ENCODE data around the gene ARMC9. TPM values are rescaled to one million over a fixed set of nuclear protein-coding genes. Genes with fewer than 3 reads are reported as not detected.

ARMC9 gene
- total and polyA plus RNA-seq, 2 of the 13 experiments (the other 11 are each of a cell fraction or from before 2014, with no cell fraction given): 9.1 to 12.8 TPM

- TF ChIP-seq ARID4A (CRISPR knock-in tag; IDR thresholded peaks at IDR 0.05; ENCODE audit: borderline replicate concordance): peak; percentile 55; the same call in 1 of the 2 replicates
- TF ChIP-seq ARNTL (CRISPR knock-in tag; IDR thresholded peaks at IDR 0.05): 0 out of 2 replicates have a peak, but pooled peaks have one; percentile 49
- 0 out of 2 replicates have a peak, but pooled peaks have one; percentile 44 for TF ChIP-seq RBAK (CRISPR knock-in tag; IDR thresholded peaks at IDR 0.05)
- TF ChIP-seq ZNF331 (CRISPR knock-in tag; IDR thresholded peaks at IDR 0.05): 0 out of 2 replicates have a peak, but pooled peaks have one; percentile 40
- no peak for TF ChIP-seq NFIC (IDR thresholded peaks at IDR 0.05; ENCODE audit: low read length)
- TF ChIP-seq ZNF124 (CRISPR knock-in tag; IDR thresholded peaks at IDR 0.05): peak; percentile 48; the same call in 1 of the 2 replicates
- TF ChIP-seq ZIK1 (CRISPR knock-in tag; IDR thresholded peaks at IDR 0.05; ENCODE audit: borderline replicate concordance, low read depth): 0 out of 2 replicates have a peak, but pooled peaks have one; percentile 42
- TF ChIP-seq, protein P1, sequence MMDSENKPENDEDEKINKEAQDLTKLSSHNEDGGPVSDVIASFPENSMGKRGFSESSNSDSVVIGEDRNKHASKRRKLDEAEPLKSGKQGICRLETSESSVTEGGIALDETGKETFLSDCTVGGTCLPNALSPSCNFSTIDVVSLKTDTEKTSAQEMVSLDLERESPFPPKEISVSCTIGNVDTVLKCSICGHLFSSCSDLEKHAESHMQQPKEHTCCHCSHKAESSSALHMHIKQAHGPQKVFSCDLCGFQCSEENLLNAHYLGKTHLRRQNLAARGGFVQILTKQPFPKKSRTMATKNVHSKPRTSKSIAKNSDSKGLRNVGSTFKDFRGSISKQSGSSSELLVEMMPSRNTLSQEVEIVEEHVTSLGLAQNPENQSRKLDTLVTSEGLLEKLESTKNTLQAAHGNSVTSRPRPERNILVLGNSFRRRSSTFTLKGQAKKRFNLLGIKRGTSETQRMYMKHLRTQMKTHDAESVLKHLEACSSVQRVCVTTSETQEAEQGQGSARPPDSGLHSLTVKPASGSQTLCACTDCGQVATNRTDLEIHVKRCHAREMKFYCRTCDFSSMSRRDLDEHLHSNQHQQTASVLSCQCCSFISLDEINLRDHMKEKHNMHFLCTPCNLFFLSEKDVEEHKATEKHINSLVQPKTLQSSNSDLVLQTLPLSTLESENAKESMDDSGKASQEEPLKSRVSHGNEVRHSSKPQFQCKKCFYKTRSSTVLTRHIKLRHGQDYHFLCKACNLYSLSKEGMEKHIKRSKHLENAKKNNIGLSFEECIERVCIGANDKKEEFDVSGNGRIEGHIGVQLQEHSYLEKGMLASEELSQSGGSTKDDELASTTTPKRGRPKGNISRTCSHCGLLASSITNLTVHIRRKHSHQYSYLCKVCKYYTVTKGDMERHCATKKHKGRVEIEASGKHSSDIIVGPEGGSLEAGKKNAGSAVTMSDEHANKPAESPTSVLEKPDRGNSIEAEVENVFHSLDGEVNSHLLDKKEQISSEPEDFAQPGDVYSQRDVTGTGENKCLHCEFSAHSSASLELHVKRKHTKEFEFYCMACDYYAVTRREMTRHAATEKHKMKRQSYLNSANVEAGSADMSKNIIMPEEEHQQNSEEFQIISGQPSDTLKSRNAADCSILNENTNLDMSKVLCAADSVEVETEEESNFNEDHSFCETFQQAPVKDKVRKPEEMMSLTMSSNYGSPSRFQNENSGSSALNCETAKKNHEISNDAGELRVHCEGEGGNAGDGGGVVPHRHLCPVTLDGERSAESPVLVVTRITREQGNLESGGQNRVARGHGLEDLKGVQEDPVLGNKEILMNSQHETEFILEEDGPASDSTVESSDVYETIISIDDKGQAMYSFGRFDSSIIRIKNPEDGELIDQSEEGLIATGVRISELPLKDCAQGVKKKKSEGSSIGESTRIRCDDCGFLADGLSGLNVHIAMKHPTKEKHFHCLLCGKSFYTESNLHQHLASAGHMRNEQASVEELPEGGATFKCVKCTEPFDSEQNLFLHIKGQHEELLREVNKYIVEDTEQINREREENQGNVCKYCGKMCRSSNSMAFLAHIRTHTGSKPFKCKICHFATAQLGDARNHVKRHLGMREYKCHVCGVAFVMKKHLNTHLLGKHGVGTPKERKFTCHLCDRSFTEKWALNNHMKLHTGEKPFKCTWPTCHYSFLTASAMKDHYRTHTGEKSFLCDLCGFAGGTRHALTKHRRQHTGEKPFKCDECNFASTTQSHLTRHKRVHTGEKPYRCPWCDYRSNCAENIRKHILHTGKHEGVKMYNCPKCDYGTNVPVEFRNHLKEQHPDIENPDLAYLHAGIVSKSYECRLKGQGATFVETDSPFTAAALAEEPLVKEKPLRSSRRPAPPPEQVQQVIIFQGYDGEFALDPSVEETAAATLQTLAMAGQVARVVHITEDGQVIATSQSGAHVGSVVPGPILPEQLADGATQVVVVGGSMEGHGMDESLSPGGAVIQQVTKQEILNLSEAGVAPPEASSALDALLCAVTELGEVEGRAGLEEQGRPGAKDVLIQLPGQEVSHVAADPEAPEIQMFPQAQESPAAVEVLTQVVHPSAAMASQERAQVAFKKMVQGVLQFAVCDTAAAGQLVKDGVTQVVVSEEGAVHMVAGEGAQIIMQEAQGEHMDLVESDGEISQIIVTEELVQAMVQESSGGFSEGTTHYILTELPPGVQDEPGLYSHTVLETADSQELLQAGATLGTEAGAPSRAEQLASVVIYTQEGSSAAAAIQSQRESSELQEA (CRISPR knock-in tag; IDR thresholded peaks at IDR 0.05; ENCODE audit: not compliant biosample characterization): no peak
- TF ChIP-seq ATF2 (CRISPR knock-in tag; IDR thresholded peaks at IDR 0.05): peak; percentile 51; the same call in 1 of the 2 replicates
- no peak for TF ChIP-seq ZUFSP (CRISPR knock-in tag; IDR thresholded peaks at IDR 0.05; ENCODE audit: borderline replicate concordance)
- TF ChIP-seq, protein P2, sequence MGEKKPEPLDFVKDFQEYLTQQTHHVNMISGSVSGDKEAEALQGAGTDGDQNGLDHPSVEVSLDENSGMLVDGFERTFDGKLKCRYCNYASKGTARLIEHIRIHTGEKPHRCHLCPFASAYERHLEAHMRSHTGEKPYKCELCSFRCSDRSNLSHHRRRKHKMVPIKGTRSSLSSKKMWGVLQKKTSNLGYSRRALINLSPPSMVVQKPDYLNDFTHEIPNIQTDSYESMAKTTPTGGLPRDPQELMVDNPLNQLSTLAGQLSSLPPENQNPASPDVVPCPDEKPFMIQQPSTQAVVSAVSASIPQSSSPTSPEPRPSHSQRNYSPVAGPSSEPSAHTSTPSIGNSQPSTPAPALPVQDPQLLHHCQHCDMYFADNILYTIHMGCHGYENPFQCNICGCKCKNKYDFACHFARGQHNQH (CRISPR knock-in tag; IDR thresholded peaks at IDR 0.05): peak; percentile 77; the same call in 1 of the 2 replicates
Observed at GRCh38 chr2:231413921-231414476, 215.6 kb downstream of the ARMC9 start (continued).

Measured in HepG2 (cell line).